Stimulated activated CD8-positive, alpha-beta memory T cell treated with anti-CD3 and anti-CD28 coated beads, Interleukin-4, amount 100 ng/mL, for 24 hours (primary cell): ENCODE data around the gene ARPC1B.
"Not testable (repeated sequence)": the region's sequence is repeated elsewhere in the genome, so short reads cannot be mapped to it uniquely, and the experiment has no call there.

ENCODE experiments used
- DNase-seq: peaks from one replicate; pipeline ENCODE4 v3.0.0-alpha.2; 2020; ENCODE audit warnings: low read depth

ARPC1B gene

DNA sequence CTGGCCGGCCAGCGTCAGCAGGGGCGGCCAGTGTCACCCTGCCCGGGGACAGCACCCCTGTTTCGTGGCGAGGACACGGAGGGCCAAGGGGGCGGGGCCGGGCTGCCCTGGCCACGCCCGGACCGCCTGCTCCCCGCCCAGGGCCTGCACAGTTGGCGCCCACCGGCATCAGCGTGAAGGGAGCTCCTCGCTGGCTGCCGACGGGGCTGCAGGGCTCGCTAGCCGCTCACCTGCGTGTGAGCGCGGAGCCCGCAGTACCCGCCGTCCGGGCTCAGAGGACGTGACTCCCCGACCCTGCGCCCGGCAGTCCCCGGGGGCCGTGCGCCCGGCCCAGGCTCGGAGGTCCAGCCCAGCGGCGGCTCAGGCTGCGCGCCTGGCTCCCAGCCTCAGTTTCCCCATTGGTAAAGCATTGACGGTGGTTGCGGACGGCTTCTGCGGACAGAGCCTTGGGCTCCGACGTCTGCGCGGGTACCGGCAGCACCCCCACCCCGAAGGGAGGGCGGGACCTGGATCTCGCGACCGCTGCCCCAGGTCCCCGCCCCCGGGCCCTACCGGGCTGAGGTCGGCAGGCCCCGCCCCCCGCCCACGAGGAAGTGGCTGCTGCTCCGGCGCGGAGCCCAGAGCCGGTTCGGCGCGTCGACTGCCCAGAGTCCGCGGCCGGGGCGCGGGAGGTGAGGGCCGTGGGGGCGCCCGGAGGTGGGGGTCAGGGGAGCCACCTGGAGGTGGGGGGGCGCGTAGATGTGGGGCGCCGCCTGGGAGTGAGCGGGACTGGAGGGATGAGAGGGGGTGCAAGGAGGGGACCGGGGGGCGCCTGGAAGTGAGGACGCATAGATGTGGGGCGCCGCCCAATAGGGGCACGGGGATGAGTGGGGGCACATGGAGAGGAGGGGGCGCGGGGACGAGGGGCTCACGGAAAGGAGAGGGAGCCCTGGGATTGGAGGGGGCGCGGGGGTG is at the start of gene ARPC1B:
Gene ARPC1B (plus strand): TSS at position 620 of the 954 bp plus-strand sequence. CDS start 10,985 bp downstream, outside the sequence.
- peak; percentile 85 for DNase-seq

DNA sequence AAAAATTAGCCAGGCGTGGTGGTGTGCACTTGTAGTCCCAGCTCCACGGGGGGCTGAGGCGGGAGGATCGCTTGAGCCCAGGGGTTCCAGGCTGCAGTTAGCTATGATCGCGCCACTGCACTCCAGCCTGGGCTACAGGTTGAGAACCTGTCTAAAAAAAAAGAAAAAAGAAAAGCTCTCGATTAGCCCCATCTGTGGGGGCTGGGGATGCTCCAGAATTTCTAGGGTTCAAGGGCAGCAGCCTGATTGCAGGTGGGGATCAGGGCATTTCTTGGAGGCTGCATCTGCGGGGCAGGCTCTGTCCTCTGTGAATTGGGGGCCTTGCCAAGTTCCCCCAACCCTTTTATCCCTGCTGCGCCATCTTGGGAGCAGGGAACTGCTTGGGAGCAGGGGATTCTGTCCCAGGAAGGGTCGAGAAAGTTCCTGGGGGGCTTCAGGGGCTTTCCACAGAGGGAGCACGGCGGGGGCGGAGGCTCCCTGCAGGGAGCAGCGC is 49.5 kb upstream of the ARPC1B start:
- no peak for DNase-seq

DNA sequence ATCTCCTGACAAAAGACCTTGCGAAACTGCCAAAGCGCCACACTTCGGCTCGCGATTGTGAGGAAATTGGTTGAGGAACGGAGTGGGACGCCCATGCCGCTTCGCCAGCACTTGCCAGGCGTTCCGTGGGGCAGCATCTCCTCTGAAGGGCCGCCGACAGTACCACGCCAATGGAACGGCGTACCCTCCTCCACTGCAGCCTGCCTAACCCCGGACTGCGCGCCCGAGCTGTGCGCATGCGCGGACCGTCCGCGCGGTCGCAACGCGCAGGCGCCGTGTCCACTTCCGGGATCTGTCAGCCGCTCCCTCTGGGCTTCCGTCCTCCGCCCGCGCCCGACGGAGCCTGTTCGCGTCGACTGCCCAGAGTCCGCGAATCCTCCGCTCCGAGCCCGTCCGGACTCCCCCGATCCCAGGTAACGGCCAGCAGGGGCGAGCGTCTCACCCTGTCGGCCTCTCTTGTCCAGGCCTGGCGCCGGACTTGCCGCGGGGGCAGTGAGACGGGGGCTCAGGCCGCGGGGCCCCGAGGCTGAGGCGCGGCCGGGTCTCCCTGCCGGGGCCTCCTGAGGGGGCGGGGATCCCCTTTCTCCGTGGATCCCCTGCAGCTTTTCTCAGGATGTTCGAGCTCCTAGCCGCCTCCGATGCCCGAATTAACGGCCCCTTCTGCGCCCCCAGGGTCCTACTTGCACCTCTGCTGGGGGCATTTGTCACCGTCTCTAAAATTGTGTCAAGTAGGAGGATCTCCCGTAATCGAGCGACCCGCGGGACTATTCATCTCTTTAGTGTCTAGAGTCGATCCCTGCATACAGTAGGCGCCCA is 48.7 kb upstream of the ARPC1B start, which contains the start of gene ARPC1A:
Gene ARPC1A (plus strand): TSS at position 307 of the 816 bp plus-strand sequence. CDS start 7,456 bp downstream, outside the sequence.
- peak; percentile 86 for DNase-seq

GRCh38 chr7:99326408-99326782 is 48.1 kb upstream of the ARPC1B start:
- DNase-seq: no peak

- DNase-seq: not testable (repeated sequence)
These were observed 44.1 kb upstream of the ARPC1B start for GRCh38 chr7:99330314-99330961.

GRCh38 chr7:99331002-99331401 is 43.5 kb upstream of the ARPC1B start:
- no peak for DNase-seq

DNA sequence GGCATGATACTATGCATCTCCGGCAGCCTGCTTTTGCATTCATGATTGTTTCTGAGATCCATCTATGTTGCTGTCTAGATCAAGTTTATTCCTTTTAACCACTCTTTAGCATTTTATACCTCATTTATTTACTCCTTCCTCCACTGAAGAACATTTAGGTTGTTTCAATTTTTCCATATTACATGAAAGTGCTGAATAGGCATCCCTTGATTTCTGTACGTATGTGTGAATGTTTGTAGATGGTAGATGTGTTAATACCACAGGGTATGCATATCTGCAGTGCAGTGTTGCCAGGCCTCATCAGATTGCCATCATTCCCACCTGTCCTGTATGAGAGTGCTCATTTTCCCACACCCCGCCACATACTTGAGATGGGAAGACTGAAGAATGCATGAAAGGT is 34.9 kb upstream of the ARPC1B start:
- no peak for DNase-seq

DNA sequence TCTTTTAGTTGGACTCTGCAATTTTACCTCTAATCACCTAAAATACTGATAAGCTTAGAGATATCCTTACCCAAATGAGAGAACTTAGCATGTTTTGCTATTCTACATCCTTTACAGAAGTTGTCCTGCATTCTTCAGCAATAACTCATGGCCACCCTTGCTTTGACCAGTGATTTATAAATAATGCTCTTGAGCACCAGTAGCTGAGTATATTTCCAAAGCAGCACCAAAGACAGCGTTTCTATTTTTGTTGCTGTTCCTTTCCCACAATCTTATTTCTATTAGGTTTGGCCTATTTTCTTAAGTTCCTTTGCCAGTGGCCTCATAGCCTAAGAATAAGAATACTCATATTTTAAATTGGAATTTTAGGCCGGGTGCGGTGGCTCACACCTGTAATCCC is 33.9 kb upstream of the ARPC1B start:
- no peak for DNase-seq

GRCh38 chr7:99344061-99344647 is 30.4 kb upstream of the ARPC1B start:
- DNase-seq: no peak

DNA sequence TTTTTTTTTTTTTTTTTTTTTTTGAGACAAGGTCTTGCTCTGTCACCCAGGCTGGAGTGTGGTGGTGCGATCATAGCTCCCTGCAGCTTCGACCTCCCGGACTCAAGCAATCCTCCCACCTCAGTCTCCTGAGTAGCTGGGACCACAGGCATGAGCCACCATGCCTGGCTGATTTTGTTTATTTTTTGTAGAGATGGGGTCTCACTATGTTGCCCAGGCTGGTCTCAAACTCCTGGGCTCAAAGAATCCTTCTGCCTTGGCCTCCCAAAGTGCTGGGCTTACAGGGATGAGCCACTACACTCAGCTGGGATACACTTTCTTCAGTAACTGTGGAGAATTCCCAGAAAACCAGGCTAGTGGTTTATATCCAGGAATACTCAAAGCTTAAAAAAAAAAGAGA is 23.9 kb upstream of the ARPC1B start:
- not testable (repeated sequence) for DNase-seq

- no peak for DNase-seq
These were observed 22.3 kb upstream of the ARPC1B start for GRCh38 chr7:99352247-99352646.

DNA sequence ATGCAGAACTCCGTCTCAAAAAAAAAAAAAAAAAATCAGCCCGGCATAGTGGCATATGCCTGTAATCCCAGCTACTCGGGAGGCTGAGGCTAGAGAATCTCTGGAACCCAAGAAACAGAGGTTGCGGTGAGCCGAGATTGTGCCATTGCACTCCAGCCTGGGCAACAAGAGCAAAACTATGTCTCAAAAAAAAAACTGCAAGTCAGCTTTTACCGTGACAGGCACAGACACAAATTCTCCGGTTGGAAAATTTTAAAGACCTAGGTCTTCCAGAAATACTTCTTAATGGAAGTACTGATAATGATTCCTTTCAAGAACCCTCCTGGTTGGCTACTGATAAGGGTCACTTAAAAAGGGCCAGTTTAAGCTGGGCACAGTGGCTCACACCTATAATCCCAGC is 19.4 kb upstream of the ARPC1B start:
- no peak for DNase-seq

GRCh38 chr7:99357701-99358490 is 16.6 kb upstream of the ARPC1B start:
- DNase-seq: no peak

DNA sequence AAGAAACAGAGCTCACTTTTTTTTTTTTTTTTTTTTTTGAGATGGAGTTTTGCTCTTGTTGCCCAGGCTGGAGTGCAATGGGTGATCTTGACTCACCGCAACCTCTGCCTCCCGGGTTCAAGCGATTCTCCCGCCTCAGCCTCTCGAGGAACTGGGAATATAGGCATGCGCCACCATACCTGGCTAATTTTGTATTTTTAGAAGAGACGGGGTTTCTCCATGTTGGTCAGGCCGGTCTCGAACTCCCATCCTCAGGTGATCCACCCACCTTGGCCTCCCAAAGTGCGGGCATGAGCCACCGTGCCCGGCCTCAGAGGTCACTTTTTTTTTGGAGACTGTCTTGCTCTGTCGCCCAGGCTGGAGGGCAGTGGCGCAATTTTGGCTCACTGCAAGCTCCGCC is 16.0 kb upstream of the ARPC1B start:
- DNase-seq: not testable (repeated sequence)

DNA sequence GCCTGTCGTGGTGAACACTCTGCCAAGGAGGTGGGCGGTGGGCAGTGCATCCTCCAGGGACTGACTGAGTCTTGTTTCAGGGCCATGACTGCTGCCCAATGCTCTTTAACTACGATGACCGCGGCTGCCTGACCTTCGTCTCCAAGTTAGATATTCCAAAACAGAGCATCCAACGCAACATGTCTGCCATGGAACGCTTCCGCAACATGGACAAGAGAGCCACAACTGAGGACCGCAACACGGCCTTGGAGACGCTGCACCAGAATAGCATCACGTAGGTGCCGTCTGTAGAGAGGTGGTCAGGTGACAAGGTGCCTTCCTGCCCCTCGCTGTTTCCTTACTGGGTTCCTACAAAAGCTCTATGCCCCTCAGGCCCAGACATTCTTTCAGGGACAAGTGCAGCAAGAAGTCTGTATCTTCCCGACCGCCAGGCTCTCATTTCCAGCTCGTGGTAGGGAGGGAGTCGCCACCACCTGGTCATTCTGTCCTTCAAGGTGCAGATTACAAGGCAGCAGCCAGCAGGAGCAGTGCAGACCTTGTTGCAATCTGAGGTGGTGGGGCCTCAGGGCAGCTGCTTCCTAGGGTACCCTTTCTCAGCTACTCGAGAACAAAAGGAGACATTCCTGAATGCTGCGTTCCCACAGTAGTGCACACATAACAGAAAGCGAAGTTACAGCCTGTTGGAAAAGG is 14.9 kb upstream of the ARPC1B start:
- no peak for DNase-seq

DNA sequence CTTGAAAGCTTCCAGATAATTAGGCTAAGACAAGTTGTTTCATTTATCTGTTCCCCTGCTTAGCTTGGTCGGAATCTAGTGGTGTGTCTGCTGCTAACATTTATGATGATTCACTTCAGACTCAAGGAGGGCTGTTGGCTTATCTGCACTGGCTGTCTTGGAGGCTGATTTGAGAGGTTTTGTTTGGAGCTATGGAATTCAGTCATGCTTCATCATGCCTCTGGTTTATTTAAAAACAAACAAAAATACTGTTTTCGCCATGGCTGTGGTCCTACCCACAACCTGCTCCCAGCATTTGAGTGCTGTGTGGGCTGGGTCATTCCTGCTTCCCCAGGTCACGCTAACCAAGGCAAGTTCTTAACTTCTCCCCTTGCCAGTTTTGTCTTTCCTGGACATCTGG is 11.7 kb upstream of the ARPC1B start:
- no peak for DNase-seq

GRCh38 chr7:99363286-99363685 is 11.2 kb upstream of the ARPC1B start:
- no peak for DNase-seq

- DNase-seq: peak; percentile 45
These were observed 9.0 kb upstream of the ARPC1B start for GRCh38 chr7:99365318-99366141.

- DNase-seq: no peak
These were observed 7.9 kb upstream of the ARPC1B start for GRCh38 chr7:99366646-99367045.
